ENCODE results near the gene DNAJB6.
A peak's percentile ranks its signal among the peaks of the same experiment; 100 is the strongest.

DNAJB6 gene

GRCh38 chr7:157428554-157428945, 91.7 kb downstream of the DNAJB6 start:
- DNase-seq (ENCODE audit: low spot score): no peak

- DNase-seq (ENCODE audit: low spot score): no peak
Observed at GRCh38 chr7:157429001-157429679, 92.3 kb downstream of the DNAJB6 start.

DNA sequence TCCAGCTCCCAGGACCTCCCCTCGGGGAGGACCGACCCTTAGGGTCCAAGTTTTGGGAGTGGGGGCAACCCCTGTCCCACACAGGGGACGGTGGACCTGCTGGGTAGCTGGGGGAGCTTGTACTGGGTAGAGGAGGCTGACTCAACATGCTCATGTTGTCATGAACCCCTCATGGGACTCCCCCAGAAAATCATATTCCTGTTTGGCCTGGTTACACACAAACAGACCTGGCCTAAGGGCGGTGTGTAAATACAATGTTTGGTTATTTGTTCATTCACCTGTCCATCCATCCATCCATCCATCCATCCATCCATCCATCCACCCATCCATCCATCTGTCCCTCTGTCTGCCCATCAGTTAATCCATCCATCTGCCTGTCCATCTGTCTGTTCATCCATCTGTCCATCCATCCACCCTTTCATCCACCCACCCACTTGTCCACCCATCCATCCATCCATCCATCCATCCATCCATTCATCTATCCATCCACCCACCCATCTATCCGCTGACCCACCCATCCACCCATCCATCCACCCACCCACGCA, 92.9 kb downstream of the DNAJB6 start:
- no peak for DNase-seq (ENCODE audit: low spot score)

DNA sequence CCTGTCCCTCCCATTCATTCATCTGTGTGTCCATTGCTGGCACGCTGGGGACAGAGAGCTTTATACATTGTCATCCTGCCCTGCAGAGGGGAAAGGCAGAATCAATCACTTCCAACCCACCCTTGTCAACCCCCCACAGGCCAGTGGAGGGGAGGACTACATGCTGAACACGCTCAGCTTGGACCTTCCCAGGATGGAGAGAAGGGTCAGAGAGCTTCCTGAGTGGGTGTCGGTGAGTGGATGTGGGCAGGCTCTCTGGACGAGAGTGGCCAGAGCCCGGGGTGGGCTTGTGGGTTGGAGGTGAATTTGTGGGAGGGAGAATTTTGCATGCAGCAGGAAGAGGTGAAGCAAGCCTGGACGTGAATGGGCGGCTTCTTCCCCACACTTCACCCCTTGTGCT, 93.9 kb downstream of the DNAJB6 start:
- no peak for DNase-seq (ENCODE audit: low spot score)

GRCh38 chr7:157431173-157431950, 94.6 kb downstream of the DNAJB6 start:
- DNase-seq (ENCODE audit: low spot score): no peak

- DNase-seq (ENCODE audit: low spot score): no peak
Observed at GRCh38 chr7:157431951-157432540, 95.2 kb downstream of the DNAJB6 start.

DNA sequence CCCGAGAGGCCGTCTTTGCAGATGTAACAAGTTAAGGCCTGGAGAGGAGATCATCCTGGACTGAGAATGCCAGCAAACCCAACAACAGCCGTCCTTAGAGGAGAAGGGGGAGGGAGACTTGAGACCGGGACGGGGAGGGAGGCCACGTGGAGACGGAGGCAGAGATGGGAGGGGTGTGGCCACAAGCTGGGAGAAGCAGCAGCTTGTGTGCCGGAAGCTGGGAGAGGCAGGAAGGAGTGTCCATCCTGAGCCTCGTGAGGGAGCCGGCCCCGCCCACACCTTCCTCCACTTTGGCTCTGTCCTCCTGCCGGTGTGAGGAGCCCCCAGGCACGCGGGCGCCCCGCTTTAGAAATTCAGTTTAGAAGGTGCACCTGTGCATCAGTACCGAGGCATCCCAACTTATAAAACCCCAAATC, 95.7 kb downstream of the DNAJB6 start:
- DNase-seq (ENCODE audit: low spot score): peak; percentile 58

- DNase-seq (ENCODE audit: low spot score): peak; percentile 66
Observed at GRCh38 chr7:157432957-157433576, 96.3 kb downstream of the DNAJB6 start.

- DNase-seq (ENCODE audit: low spot score): no peak
Observed at GRCh38 chr7:157433628-157434027, 96.8 kb downstream of the DNAJB6 start.

DNA sequence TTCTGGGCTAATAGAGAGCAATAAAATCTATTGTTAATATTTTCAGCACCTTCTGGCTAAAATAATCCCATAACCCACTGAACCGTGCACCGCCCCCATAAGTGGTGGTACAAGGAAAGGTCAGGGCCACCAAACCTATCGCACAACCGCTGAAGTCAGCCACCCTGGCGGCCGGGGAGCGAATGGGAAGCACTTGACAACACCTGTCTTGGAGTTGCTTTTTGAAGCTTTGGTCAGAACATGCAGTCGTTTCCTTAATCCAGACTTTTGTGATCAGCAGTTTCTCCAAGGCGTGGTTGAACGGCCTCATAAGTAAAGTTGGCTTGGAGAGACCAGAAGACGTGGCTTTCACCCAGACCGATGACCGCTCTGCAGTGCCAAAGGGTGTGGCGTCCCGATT, 97.4 kb downstream of the DNAJB6 start:
- DNase-seq (ENCODE audit: low spot score): no peak

DNA sequence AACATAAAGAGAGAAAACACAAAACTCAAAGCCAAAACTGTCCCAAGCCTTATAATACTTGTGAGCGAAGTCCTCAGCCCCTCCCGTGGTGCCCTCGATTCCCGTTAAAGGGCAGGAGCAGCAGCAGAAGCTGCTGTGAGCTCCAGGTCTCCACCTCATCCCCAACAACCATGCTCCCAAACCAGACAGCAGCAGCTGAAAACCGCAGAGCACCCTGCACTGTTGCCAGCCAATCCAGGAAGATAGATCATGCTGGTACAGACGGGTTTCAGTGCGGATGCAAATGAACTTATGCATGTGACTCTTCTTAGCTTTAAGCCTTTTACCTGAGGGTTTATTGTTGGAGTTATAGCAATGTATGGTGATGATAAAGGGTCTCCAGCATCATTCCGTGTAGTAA, 97.9 kb downstream of the DNAJB6 start:
- no peak for DNase-seq (ENCODE audit: low spot score)

- no peak for DNase-seq (ENCODE audit: low spot score)
Observed at GRCh38 chr7:157436076-157436475, 99.3 kb downstream of the DNAJB6 start.

- no peak for DNase-seq (ENCODE audit: low spot score)
Observed at GRCh38 chr7:157436763-157437480, 100.1 kb downstream of the DNAJB6 start.

- DNase-seq (ENCODE audit: low spot score): no peak
Observed at GRCh38 chr7:157437519-157438061, 100.8 kb downstream of the DNAJB6 start.

- DNase-seq (ENCODE audit: low spot score): no peak
Observed at GRCh38 chr7:157438121-157439025, 101.6 kb downstream of the DNAJB6 start.

- DNase-seq (ENCODE audit: low spot score): no peak
Observed at GRCh38 chr7:157439149-157439548, 102.3 kb downstream of the DNAJB6 start.

- DNase-seq (ENCODE audit: low spot score): no peak
Observed at GRCh38 chr7:157439761-157440160, 103.0 kb downstream of the DNAJB6 start.

DNA sequence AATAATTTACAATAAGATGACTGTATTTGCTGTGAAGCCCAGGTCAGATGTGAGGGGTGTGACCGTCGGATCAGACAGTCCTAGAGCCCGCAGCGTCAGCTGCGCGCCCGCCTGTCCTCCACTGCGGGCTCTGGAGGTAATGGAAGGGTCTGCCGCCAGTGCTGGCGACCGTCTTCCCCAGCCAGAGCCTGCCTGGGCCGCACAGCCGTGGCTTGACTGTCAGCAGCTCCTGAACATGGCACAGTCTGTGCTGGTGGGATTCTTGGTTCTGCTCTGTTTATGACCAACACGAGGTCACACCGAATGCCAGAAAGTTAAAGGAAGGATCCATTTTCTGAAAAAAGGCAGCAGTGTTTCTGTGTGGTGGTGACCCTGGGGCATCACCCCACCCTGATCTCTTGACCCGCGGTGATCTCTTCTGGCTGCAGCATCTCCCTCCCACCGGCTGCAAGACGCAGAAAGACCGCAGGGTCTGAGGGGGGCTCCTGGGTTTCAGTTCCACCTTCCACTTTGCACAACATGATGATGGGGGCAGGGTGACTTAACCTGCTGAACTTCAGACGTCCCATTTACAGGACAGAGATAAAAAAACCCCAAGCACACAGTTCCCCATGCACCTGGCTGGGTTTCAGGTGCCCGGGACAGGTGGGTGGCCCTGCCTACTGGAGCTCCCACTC, 103.7 kb downstream of the DNAJB6 start:
- DNase-seq (ENCODE audit: low spot score): no peak

GRCh38 chr7:157441023-157441399, 104.2 kb downstream of the DNAJB6 start:
- no peak for DNase-seq (ENCODE audit: low spot score)

DNA sequence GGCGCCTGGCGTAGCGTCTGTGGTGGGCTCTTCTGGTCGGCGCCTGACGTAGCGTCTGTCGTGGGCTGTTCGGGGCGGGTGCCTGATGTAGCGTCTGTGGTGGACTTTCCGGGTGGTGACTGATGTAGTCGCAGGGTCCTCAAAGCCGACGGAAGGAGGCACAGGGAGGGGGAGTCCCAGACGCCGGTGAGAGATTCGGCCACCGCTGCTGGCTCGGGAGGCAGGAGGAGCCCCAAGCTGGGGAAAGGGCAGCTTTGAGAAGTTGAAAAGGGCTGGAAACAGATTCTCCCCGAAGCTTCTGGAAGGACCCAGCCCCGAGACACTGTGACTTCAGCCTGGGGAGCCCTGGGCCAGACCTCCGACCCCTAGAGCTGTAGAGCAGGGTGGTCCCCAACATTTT, 105.7 kb downstream of the DNAJB6 start:
- no peak for DNase-seq (ENCODE audit: low spot score)
